ENCODE results near the gene MIB2.
"Not testable (repeated sequence)": the region's sequence is repeated elsewhere in the genome, so short reads cannot be mapped to it uniquely, and the experiment has no call there.

Gene MIB2

DNA sequence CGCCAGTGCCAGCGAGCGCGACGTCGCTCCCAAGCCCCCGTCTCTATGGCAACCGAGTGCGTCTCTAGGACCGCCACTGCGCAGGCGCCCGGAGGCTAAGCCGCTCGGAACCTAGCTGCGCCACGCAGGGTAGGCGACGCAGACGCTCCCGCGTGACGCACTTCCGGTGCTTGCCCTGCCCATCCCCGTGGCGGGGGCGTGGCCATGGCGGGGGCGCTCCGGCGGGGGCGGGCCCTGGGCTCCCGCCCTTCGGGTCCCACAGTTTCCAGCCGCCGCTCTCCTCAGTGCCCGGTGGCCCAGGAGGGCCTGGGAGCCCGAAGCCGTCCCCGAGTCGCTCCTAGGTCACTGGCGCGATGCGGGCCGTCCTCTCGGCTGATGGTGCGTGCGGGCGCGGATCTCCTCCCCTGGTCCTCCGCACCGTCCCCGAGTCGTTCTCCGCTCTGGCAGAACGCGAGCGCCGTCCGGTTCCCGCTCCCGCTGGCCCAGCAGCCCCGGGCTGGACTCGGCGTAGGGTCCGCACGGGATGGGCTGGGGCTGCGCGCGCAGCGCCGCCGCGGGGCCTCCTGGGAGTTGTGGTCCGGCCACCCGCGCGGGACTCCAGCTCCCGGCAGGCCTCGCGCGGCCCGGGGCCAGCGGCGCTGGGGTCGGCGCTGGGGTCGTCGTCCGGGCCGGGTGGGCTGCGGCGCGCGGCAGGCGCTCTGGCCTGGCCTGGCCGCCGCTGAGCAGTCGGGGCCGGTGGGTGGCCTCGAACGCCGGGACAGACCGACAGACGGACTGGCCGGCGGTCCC lies at the start of gene MIB2:
TSS of gene MIB2 (plus strand) at position 245 of the 789 bp plus-strand sequence. CDS start 7,953 bp downstream, outside the sequence.
- DNase-seq = peak; percentile 97

DNA sequence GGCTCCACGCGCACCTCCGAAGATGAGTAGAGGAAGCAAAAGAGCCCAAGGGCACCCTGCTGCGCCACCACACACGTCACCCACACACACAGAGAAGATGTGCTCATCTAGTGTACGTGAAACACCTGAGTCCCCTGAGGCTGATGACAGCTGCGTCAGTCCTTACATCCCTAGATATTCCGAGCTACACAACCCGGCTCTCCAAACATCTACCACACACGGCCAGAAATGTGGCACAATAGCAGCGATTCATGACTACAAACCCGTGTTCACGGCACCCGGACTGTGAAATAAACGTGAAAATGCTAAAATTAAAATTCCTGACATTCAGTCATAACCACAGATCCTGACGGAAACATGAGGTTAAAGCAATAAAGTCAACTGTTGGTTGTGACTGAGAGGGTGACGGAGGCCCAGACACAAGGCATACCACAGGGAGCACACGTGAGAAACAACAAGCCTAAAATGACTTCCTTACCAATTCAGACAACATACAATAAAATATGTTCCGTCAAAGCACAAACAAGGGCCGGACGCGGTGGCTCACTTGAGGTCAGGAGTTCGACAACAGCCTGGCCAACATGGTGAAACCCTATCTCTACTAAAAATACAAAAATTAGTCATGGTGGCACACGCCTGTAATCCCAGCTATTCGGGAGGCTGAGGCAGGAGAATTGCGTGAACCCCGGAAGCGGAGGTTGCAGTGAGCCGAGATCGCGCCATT lies 48.0 kb upstream of the MIB2 start:
- no peak for DNase-seq

DNA sequence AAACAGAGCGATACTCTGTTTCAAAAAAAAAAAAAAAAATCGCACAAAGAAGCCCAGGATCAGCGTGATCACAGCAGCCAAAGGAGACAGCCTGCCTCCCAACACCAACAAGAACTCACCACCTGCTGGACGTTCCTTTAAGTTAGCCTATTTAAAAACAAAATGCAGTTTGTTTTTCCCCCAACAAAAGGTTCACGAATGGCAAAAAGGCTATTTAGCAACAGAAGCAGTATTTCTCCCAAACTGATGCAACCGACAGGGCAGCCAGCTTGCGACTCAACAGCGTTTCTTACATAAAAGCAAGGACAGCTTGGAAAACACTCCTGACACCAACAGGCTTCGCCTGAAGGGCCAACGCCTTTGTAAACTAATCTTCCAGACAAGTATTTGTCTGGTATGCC lies 47.4 kb upstream of the MIB2 start:
- no peak for DNase-seq

DNA sequence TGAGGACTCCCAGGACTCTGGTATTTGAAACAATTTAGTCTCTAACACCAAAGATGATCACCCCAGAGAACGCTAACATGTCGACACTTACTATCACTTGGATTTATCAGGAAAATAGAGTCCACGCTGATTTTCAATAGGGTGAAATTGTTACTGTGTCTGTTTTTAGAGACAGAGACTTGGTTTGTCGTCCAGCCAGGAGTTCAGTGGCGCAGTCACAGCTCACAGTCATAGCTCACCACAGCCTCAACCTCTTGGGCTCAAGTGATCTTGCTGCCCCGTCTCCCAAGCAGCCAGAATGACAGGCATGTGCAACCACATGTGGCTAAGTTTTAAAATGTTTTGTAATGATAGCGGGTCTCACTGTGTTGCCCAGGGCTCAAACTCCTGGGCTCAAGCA lies 46.0 kb upstream of the MIB2 start:
- DNase-seq = no peak

DNA sequence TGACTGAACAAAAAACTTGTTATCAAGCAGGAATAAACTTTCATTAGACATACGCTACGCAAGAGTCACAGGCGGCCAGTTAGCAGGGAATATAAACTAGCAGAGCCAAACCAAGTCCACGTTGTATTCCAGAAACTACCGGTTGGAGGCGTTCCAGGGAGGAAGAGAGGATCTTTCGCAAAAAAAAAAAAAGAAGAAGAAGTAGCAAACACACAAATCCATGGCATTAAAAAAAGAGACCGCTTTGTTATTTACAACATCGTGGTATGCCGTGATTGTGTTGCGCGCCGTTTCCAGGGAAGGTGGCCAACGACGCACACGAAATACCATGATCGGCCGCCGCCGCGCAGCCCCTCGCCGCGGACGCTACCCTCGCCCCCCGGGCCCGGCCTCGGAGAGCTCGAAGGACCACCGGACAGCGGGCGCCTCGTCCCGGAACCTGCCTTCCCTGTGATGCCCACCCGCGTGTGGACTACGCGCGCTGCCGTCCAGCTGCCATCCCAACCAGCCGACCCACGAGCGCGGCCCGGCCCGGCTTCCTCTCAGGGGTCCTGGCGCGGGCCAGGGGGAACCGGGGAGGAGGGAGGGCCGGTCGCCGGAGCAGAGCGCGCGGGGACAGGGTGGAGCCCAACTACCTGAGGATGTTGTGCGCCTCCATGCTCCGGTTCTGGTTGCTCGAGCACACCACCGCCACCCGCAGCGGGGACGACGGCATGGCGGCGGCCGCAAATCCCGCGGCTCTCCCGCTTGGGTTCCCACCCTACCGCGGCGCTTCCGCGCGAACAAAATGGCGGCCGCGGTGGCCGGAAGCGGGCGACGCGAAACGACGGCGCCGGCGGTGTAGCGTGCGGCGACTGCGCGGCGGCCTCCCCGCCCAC lies 41.2 kb upstream of the MIB2 start:
- DNase-seq = peak; percentile 51

DNA sequence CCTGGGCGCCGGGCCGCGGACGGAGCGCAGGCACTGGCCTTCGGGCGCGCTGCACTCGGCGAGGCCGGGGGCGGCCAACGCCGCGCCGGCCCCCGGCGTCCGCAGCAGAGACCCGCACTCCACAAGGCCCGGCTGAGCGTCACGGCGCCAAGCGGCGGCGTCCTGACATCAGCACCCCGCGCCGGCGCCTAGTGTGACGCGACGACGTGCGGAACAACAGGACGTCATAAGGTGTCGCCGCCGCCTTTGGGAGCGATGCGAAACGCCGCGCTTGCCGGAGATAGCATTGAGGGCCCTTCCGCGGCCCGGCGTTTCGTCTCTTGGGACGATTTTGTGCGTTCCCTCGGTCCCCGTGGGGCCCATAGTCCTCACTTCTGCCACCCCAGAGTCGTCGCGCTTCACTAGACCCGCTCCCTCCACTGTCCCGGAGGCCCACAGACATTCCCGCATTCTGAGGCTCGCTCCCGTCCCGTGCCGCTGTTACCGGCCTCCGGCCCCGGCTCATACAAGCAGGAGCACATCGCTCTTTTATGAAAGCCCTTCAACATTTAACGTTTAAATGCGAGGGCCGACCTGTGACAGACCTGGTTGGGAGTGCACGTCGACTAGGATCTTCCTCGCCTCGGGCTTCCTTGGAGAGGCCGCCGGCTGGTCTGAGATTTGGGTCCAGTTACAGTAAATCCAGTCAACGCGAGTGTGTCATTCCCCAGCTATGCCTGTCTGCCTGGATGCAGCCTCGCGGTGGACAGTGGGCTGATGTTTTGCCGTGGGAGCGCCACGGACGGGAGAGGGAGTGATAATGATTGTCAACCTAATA lies 40.4 kb upstream of the MIB2 start, which contains the start of gene SSU72:
TSS of gene SSU72 (minus strand) at position 143 of the 817 bp plus-strand sequence. CDS start 306 bp downstream, outside the sequence.
- DNase-seq = peak; percentile 84

DNA sequence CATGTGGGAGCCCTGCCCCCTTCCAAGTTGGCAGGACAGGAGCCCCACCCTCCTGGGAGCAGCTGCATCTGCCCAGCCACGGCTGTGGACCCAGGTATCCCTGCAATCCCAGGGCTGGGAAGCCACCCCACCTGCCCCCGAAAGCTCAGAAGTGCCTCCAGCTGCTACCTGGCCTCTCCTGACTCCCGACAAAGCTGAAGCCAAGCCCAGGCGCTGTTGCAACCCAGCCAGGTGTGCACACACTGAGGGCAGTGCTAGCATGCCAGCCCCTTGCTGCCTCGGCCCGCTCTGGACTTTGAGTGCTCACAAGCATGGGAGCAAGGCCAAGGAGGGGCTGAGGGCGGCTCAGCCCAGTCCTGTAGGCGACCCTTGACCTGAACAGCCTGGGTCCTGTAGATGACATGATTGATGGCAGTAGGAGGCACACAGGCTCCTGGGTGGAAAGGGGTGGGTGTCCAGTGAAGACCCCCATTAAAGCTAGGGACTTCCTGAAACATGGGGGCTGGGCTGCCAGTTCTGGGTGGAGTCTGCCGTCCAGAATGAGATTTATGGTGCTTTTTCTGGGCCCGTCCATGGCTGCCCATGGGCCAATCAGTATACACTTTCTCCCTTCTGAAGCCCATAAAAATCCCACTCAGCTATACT lies 37.8 kb upstream of the MIB2 start:
- no peak for DNase-seq

DNA sequence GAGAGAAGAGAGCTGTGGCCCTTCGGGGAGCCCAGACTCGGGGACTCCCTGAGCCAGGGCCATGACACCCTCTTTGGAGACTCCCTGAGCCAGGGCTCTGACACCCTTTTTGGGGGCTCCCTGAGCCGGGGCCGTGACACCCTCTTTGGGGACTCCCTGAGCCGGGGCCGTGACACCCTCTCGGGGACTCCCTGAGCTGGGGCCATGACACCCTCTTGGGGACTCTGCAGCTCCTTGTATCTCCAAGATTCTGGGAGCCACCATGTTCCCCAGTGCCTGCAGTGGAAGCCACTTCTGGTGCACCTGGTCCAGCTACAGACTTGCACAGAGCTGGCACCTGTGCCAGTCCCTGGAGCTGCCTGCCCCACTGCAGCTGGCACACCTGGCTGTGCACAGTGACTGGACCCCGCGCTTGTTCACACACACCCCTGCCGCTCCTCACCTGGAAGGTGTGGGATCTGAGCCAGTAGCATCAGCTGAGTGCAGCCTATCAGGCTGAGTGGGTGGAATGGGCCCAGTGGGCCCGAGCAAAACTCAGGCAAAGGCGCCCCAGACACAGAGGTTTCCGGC lies 36.8 kb upstream of the MIB2 start:
- DNase-seq = no peak

DNA sequence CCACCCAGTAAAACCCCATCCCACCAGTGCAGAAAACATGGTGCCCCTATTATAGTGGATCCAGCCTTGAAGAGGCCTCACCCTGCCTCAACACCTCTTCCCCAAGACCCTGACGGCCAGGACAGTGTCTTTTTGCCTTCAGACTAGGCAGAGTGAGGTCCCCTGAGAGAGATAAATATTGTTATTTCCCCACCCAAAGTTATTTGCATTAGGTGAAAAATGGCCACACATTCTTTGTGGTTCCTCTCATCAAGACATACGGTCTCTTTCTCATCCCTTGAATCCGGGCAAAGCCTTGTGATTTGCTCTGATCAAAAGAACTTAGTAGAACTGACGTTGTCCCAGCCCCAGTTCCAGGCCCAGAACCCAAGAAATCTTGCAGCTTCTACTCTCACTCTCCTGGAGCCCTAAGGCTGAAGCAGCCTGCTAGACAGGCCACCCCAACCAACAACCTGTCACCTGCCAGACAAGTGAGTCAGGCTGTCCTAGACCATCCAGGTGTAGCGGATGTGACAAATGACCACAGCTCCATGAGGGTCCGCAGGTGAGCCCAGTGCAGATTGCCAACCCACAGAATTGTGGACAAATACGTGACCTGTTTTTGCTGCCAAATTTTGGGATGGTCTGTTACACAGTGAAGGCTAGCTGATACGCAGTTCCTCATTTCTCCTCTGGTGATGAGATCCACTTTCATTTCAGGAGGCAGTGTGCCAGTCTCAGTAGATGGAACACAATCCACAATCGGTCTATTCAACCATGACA lies 32.5 kb upstream of the MIB2 start:
- no peak for DNase-seq

DNA sequence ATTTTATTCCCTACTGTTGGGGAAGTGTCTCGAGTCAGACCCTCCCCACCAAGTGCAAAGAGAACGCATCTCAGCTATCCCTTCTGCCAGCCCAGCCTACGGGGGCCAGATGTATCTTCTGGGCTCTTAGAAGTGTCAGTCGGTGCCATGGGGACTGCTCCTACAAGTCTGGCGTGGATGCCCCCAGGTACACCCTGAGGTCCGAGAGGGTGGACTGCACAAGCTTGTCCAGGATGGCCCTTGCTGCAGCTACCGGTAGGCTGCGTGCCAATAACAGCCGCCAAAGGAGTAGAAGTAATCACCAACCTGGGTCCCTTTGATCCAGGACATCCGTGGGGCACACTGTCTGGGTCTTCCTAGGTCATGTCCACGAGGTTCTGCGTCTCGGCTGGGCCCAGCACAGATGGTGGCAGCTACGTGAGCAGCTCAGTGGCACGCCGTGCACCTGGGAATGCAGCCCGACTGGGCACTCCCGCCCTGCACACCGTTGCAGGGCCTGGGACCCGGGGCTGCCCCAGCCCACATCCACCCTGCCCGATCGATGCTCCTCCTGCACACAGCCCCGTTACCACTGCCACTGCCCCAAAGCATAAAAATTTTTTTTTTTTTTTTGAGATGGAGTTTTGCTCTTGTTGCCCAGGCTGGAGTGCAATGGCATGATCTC lies 31.8 kb upstream of the MIB2 start:
- no peak for DNase-seq

DNA sequence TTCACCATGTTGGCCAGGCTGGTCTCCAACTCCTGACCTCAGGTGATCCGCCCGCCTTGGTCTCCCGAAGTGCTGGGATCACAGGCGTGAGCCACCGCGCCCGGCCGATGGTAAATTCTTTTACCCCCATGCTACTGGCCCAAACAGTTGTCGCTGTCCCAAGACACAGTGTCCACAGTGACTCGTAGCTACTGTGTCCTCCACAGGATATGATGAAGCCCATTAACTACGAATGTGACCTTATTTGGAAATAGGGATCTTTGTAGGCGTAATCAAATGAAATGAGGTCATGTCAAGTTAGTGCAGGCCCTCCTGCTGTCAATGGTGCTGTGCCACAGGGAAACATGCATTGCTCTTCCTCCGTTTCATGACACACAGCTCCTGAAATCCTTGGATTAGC lies 23.8 kb upstream of the MIB2 start:
- no peak for DNase-seq

DNA sequence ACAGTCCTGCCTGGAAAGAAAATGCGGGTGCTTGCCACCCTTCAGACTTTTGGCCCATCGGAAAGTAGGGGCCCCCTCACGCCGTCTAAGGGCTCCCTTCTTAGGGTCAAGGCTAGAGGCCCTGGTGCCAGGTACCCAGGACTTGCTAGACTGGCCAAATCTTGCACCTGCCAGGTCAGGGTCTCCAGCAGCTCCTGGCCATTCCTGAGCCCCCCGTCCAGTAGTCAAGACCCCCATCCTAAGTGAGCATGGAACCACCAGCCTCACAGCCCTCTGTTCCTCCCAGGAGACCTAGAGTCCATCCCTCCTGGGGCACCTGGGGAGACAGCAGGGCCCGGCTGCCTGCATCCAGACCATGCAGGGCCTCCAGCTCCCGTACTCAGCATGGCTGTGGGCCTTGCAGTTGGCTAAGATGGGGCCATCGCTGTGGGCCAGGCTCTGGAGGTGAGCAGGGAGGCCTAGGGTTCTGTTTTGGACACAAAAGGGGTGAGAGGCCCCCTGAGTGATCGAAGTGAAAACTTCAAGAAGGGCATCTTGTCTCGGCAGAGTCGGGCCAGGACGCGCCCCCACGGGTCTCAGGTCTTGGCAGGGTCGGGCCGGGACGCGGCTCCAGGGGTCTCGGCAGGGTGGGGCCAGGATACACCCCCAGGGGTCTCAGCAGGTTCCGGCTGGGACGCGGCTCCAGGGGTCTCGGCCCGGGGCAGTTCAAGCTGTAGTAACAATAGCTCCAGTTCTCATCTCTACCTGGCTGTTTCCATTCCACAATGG lies 21.3 kb upstream of the MIB2 start:
- DNase-seq = no peak

DNA sequence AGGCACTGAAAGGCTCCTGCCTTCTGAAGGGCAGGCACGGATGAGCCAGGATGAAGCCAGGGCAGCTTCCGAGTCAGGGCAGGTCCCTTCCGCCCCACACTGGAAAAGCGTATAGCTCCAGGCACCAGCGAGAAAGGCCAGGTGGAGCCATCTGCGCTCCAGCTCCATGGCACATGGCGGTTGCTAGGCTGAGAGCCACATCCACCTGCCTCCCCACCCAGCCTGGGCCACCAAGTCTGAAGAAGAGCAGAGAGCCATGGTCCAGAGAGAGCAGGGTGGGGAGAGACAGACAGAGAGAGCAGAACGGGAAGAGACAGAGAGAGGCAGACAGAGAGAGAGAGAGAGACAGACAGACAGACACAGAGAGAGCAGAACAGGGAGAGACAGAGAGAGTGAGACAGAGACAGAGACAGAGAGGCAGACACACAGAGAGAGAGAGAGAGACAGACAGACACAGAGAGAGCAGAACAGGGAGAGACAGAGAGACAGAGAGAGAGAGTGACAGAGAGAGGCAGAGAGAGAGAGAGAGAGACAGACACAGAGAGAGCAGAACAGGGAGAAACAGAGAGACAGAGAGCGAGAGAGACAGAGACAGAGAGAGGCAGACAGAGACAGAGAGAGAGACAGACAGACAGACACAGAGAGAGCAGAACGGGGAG lies 20.6 kb upstream of the MIB2 start:
- peak; percentile 56 for DNase-seq

DNA sequence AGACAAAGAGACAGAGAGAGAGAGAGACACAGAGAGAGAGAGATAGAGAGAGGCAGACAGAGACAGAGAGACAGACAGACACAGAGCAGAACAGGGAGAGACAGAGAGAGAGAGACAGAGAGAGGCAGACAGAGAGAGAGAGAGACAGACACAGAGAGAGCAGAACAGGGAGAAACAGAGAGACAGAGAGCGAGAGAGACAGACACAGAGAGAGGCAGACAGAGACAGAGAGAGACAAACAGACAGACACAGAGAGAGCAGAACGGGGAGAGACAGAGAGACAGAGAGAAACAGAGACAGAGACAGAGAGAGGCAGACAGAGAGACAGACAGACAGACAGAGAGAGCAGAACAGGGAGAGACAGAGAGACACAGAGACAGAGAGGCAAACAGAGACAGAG lies 20.0 kb upstream of the MIB2 start:
- not testable (repeated sequence) for DNase-seq

DNA sequence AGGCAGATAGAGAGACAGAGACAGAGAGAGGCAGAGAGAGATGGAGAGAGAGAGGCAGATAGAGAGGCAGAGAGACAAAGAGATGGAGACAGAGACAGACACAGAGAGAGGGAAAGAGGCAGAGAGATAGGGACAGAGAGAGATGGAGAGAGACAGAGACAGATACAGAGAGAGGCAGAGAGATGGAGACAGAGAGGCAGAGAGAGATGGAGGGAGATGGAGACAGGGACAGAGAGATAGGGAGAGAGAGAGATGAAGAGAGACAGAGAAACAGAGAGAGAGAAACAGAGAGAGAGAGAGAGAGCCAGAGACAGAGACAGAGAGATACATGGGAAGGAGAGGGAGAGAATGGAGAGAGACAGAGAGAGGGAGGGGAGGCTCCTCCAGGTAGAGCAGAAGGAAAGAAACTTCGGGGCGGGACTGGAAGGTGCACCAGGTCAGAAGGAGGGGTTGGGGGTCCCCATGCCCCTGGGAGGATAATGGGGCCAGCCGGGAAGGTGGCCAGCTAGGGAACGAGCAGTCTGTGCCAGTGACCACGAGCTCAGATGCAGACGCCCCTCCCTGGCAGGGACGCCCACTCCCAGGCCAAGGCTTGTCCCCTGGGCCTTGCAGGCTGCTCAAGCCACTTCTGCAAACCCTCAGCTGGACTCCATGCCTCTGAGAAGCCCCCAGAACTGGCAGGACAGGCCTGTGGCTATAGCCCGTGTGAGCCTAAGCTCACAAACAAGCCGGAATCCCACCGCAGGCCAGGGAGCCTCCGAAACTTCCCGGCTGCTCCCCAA lies 18.6 kb upstream of the MIB2 start:
- no peak for DNase-seq

DNA sequence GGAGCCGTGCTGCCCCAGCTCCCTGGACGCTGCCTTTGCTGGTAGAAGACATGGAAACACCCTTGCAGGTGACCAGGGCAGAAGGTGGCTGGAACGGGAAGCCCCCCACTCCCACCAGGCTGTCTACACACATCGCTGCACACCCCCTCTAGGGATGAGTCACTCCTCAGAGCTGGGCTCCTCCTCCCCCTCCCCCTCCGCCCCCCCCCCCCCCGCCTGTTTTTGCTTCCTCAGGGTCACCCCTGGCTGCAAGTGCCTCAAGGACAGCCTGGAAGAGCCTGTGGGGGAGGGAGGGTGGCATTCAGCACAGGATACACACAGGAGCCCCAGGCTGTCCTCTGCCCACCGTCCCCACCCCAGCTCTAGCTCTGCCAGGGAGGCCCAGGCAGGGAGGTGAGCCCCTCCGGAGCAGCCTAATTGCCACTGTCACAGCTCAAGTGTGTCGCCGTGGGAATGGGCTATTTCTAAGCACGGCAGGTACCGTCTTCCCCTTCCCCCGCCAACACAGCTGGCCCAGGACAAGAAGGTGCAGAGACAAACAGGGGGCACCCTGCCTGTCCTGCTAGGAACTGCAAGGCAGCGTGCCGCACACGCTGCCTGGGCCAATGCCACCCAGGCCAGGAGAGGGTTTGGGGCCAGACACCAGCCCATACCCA lies 17.9 kb upstream of the MIB2 start:
- no peak for DNase-seq

DNA sequence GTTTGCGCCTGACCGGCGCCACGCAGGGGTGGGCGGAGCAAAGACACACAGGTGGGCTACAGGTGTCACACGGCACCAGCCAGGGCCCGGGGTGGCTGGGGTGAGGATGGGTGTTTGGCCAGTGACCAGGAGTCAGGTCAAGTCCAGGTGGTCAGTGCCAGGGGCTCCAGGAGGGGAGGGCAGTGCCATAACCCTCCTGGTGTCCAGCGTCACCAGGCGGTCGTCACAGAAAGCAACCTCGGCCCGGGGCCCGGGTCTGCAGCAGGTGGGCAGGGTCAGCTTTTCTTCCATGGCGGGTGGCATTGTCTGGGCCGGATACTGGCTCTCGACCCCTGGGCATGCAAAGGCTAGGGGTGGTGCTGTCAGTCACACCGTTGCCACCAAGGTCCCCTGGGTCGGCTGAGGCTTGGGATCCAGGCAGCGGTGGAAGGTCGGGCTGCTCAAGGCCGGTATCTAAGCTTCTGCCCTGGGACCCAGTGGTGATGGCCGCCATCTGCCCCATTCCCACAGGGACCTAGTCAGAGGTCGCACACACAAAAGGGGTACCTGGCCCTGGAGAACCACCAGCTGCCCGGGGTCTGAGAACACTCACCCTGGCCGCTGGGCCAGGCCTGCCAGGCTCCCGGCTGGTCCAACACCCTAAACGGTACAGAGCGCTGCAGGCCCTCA lies 17.1 kb upstream of the MIB2 start:
- no peak for DNase-seq
